GM03348 (cell line): ENCODE results near the gene ZBTB7C.
A peak's percentile ranks its signal among the peaks of the same experiment; 100 is the strongest.

ENCODE experiments used
- DNase-seq: peaks from one replicate; pipeline ENCODE4 v3.0.0; 2012; ENCODE audit warnings: low spot score

ZBTB7C gene

DNA sequence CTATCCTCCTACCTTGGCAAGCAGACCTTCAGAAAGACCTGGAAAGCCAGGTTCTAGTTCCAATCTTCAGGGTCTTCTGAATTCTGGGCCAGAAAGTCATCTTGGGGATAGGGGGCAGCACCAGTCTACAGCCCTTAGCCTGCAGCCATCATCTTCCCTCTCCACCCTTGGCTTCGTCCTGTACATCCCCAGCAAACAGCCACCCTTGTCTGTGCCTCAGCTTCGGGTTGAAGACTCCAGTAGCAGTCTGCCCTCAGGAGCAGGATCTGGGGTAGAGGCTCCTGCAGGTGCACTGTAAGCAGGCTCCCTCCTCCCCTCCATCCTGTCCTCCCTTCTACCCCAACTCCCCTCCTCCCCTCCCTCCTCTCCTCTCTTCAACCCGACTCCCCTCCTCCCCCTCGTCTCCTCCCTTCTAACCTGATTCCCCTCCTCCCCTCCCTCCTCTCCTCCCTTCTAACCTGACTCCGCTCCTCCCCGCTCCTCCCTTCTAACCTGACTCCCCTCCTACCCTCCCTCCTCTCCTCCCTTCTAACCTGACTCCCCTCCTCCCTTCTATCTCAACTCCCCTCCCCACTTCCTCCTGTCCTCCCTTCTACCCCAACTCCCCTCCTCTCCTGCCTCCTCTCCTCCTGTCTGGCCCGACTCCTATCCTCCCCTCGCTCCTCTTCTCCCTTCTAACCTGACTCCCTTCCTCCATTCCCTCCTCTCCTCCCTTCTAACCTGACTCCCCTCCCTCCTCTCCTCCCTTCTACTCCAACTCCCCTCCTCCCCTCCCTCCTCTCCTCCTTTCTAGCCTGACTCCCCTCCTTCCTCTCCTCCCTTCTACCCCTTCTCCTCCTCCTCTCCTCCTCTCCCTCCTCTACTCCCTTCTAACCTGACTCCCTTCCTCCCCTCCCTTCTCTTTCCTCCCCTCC, 388.6 kb downstream of the ZBTB7C start:
- DNase-seq: no peak

GRCh38 chr18:48019557-48020325, 389.4 kb downstream of the ZBTB7C start:
- DNase-seq: no peak

DNA sequence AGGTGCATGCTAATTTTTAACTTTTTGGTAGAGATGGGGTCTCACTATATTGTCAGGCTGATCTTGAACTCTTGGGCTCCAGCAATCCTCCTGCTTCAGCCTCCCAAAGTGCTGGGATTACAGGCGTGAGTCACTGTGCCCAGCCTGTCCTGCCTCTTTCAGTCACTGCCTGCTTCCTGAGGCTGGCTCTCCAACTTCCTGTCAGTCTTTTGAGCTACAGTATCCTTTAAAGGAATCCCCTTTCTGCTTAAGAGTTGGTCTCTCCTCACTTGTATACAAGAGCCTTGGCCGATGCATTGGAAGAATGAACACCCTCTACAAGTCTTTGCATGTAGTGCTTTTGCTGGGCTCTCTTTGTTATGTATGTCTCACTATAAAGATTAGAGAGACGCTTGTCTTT, 390.3 kb downstream of the ZBTB7C start:
- no peak for DNase-seq

GRCh38 chr18:48017635-48018034, 391.5 kb downstream of the ZBTB7C start:
- DNase-seq: no peak

GRCh38 chr18:48013162-48013561, 396.0 kb downstream of the ZBTB7C start:
- no peak for DNase-seq

DNA sequence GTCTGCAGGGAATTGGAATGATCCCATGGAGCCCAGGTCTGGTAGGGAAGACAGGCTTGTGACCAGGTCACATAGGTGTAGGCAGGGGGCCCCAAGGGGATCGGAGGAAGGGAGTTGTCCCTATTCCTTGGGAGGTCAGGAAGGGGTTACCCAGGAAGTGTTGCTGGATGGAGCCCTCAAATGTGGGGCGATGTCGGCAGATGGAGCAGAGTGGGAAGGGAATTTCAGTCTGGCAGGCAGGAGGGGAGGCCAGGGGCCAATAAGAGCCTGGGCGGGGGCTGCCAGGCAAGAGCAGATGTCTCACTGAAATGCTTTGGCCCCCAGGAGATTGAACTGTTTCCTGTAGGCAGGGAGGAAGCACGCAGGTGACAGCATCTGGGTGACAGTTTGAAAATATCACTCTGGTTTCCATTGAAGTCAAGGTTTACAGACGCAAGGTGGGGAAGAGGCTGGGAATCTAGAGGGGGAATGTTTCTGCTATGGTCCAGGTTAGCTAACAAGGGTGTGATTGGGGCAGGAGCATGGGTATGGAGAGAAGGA, 397.2 kb downstream of the ZBTB7C start:
- no peak for DNase-seq

DNA sequence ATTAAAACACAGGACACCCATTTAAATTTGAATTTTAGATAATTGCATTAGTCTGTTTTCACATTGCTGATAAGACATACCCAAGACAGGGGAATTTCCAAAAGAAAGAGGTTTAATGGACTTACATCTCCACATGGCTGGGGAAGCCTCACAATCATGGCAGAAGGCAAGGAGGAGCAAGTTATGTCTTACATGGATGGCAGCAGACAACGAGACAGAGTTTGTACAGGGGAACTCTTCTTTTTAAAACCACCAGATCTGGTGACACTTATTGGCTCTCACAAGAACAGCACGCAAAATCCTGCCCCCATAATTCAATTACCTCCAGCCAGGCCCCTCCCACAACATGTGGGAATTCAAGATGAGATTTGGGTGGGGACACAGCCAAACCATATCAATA, 398.9 kb downstream of the ZBTB7C start:
- no peak for DNase-seq

- no peak for DNase-seq
These were observed 400.0 kb downstream of the ZBTB7C start for GRCh38 chr18:48009116-48009745.

DNA sequence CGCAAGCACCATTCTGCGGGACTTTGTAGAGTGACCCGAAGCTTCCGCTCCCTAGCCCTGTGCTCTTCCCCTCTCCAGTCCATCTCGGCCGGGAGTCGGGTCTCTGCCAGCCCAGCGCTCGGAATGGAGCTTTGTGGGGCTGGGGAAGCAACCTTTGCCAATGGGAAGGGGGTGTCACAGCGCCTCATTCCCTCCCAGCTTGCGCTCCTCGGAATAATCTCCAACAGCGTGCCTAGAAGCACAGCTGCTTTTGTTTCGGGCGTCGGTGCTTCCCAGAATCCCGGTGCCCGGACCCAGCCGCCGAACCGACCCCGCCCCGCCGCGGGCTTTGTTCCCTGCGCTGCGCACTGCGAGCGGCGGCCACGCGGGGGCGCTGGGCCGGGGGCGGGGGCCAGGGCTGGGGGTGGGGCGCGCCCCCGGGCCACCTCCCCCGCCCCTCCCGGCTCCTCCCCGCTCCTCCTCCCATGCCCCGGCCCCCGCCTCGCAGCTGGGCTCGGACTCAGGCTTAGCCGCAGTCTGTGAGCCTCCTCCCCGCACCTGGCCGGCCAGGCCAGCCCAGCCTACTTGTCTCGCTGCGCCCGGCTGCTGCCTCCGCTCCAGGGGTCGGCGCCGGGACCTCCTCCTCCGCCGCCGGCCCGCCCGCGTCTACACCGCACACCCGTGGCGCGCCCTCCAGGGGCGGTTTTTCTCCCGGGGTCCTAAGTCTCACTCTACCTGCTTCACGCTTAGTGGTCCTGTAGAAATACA, 401.1 kb downstream of the ZBTB7C start:
- peak; percentile 80 for DNase-seq

- DNase-seq: no peak
These were observed 401.8 kb downstream of the ZBTB7C start for GRCh38 chr18:48007381-48007780.

DNA sequence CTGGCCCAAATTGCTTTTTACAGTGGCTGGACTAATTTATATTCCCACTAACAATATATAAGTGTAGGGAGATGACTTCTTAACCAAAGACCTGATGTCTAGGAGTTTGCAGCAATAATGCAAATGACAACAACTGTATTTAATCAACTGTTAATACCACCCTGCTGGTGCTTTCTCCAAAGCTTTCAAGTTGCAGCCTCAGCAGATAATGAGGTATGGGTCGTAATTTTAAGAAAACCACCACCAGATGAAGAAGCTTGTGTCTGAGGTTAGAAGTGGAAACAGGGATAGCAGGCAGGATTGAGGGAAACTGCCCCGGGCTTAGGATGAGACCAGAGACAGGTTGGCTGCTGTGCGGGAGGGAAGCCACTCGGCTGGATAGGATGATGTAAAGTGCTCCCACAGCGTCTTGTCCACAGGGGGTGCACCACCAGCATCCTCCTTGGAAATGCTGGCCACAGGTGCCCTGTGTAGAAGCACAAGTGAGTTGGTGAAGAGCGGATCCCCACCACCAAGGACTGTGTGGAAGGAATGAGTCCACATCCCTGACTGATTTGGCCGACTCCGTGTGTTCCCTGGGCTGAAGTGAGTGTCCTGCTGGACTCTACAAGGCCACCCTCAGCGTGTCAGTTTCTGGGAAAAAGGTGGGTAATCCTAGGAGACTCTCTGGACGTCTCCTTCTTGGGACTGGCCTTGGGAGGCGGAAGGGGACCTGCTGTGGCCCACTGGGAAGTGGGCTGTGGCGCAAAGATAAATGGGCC, 402.6 kb downstream of the ZBTB7C start:
- DNase-seq: no peak

- no peak for DNase-seq
These were observed 404.6 kb downstream of the ZBTB7C start for GRCh38 chr18:48004577-48004976.

DNA sequence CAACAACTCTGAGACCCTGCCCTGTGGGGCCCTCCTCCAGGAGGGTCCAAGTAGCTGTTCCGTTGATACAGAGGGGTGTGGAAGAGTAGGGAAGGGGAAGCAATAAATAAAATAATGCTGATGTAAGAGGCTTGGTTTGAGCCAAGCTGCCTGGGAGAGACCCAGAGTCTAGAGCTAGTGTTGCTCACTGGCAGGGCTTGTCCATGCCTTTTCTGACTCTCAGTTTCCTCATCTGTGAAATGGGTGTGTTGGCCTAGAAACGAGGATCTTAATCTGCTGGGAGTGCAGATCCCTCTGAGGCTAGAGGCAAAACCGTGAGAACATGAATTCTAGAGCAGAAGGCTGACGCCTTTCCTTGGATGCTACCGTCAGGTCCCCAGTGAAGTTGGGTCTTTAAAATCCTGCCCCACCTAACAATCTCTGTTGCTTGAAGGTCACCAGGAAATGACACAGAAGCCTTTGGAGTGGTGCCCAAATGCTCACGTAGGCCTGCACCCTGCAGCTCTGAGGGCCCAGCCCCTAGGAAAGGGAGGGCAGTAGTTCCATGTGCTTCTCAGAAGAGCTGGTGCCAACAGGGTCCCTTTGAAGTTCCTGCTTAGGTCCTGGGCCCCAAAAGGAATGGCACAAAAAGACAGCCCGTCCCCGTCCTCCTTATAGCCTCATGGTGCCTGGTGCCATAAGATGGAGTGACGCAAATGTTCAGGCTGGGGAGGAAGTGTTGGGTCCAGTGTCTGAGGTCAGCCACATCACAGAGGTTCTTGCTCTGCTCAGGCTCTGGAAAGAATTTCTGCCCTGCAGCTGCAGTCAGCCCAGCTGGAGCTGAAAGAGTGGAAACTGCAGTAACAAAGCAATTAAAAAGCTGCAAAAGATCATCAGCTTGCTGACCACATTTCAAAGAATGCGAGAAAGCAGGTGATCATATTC, 405.5 kb downstream of the ZBTB7C start:
- DNase-seq: no peak

DNA sequence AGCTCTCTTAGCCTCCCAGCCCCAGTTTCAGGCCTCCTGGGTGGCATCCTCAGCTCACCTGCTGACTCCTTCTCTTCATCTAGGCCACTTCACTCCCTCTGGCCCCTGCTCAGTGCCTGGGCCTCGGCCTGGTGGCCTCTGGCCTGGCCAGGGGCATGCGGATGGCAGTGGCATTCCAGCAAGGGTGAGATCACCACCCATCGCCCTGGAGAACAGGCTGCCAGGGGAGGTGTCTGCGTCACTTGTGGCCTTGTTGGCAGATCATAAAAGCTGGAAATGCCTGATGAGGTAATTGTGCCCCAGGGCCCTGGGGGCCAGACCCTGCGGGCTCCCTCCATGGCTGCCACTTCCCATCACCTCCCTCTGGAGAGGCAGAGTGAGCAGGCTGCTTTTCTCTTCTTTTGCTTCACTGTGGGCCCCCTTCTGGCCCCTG, 406.2 kb downstream of the ZBTB7C start:
- no peak for DNase-seq

- no peak for DNase-seq
These were observed 408.5 kb downstream of the ZBTB7C start for GRCh38 chr18:48000701-48001100.

DNA sequence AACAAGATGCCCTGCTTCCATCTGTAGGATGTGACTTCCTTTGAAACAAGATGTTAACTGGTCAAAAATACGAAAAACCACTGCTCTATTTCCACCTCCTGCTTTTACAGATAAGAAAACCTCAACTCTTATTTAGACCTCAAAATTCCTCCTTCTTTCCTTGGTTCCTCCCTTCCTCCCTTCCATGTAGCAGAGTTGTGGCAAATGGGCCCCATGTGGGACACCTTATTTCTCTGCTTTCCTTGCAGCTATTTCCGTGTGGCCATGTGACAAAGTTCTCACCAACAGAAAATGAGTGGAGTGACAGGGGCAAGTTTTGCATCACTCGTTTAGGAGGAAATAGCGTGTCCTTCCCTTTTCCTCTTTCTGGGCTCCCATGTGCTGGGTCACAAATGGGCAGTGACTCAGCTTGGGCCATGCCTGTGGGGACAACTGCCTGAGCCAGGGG, 409.4 kb downstream of the ZBTB7C start:
- DNase-seq: no peak

GRCh38 chr18:47997338-47997780, 411.8 kb downstream of the ZBTB7C start:
- no peak for DNase-seq

- no peak for DNase-seq
These were observed 413.1 kb downstream of the ZBTB7C start for GRCh38 chr18:47996091-47996541.

DNA sequence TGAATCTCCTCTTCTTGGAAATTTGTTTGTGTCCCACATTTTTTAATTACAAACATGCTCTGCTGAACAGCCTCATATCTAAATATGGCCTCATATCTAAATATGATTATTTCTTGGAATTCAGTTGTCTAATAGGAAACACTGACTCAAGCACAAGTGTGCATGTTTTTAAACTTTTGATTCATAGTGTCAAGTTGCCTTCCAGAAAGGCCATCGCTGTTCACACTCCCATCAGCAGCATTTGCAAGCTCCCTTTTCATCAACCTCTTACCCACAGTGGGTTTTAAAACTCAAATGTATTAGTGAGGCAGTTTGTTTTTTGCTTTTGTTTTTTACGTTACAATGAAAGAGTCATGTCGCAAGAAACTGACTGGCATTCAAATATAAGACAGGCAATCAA, 413.5 kb downstream of the ZBTB7C start:
- DNase-seq: no peak

DNA sequence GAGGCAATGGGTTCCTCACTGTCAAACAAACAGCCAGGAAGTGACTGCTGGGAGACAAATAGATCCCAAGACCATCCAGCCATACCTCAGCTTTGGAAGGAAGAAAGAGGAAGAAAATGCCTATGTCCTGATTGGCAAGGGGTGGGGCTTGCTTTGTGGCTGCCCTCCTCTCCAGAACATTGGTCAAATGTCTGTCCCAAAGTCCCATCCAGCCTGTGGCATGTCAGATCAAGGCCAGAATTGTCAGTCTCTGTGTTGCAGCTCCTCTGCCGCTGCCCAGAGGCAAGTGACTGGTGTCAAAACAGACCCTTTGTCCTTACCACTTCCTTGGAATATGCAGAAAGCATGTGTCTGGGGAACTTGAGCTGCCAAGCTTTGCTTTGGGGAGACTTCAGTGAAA, 415.8 kb downstream of the ZBTB7C start:
- DNase-seq: no peak
